ENCODE data around the gene EXO1.
"Not testable (repeated sequence)": the region's sequence is repeated elsewhere in the genome, so short reads cannot be mapped to it uniquely, and the experiment has no call there.

Gene EXO1

GRCh38 chr1:241836941-241837340 lies 11.1 kb upstream of the EXO1 start:
- no peak for DNase-seq (ENCODE audit: low read depth)

DNA sequence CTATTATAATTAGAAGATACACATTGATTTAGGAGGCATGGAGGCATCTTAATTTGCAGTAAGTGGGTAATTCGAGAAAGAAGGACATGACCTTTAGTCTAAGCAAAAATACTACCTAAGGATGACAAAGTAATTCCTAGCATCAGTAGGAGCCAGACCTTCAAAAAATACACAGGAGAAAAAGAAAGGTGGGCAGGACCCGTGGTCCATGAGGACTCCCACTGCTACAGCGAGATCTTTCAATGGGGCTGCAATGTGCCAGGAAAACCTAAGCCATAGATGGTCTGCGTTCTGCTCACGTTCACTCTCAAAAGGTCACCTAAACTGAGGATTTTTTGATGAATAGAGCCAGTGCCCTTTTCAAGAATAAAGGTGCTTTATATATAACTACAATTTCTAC lies 10.6 kb upstream of the EXO1 start:
- no peak for DNase-seq (ENCODE audit: low read depth)

DNA sequence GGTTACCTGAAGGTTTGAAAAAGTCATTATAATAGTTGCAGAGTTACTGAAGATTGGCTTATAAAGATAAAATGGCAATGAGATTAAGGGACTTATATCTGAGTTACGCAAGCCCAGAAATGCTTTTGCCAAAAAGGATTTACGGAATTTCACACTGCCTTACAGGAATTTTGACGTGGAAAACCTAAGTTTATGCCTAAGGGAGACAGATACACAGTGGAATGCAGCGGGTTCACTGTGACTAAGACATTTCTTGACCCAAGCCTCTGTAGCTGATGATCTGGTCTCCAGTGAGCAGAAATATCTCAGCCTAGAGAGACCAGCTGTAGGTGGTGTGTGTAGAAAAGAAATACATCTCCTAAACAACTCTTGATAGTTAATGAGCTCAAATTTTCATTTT lies 10.1 kb upstream of the EXO1 start:
- no peak for DNase-seq (ENCODE audit: low read depth)

GRCh38 chr1:241838897-241839296 lies 9.1 kb upstream of the EXO1 start:
- no peak for DNase-seq (ENCODE audit: low read depth)

DNA sequence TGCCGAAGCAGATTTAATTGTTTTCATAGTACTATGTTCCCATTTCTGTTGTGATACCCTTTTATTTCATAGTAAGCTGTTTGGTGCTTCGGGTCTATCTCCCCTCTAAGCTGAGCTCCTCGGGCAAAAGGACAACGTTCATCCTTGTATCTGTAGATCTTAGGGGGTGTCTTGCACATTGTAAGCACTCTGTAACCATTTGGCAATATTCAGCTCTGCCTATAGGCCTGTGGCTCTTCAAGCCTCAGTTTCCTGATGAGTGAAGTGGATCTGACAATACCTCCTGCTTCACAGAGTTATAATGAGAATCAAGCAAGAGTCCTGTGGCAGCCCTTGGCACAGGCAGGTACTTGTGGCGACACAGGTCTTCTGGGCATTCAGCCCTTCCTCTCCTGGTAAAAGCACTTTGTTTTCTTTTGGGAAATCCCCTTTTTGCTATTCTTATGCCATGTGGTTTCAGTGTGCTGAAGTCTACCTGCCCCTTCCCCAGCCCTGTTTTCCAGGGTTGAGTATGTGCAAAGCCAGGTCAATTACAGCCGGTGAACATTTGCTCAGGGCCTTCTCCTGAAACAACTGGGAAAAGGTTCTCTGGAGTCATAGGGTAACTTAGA lies 8.5 kb upstream of the EXO1 start:
- no peak for DNase-seq (ENCODE audit: low read depth)

- DNase-seq (ENCODE audit: low read depth) = no peak
These were observed 7.8 kb upstream of the EXO1 start for GRCh38 chr1:241840164-241840563.

- DNase-seq (ENCODE audit: low read depth) = no peak
These were observed 6.3 kb upstream of the EXO1 start for GRCh38 chr1:241841691-241842090.

DNA sequence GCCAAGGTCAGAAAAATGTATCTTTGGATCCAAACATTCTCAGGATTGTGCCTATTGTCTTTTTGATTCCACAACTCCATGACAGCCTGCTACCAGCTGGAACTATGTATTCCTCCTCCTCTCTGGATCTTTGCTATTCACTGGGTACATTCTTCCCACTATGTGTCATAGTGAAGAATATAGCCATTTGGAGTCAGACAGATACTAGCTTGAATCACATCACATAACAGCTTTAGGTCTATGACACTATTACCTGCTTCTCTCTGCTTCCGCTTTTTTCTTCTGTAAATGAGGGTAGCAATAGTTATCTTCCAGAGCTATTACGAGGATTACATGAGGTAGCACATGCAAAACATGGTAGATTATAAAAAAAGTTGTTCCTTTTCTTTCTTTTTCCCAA lies 5.4 kb upstream of the EXO1 start:
- no peak for DNase-seq (ENCODE audit: low read depth)

DNA sequence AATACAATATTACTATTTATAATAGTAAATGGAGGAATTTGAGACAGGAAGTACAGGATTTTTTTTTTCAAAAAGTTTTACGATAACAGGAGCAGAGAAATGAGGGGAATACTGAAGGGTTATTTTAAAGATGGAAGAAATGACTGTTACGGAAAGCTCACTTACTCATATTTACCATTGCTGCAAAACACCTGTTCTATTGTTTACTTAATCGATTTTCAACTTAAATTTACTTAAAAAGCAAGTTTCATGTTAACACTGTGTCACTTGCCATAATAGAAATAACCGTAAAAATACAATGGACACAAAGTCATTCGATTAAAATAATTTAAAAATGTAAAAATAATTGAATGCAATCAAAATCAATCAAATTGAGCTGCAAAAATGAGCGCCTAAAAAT lies 3.4 kb upstream of the EXO1 start:
- DNase-seq (ENCODE audit: low read depth) = no peak

DNA sequence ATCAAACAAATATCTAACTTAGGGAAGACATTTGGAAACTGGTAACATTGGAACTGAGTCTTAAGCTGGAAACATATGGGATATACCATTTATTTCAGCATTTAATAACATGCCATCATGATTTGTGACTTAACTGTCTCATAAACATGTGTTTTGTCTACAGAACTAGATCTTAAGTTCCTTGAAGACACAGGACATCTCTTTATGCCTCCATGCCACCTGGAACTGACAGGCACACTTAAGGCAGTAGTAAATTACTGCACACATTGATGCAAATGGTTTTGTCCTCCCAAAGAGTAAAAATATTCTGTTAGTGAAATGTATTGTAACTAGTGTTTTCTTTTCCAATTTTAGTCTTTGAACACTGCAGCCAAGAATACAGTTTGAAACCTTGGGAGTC lies 1.6 kb upstream of the EXO1 start:
- no peak for DNase-seq (ENCODE audit: low read depth)

- no peak for DNase-seq (ENCODE audit: low read depth)
These were observed 1.0 kb upstream of the EXO1 start for GRCh38 chr1:241846862-241847539.

DNA sequence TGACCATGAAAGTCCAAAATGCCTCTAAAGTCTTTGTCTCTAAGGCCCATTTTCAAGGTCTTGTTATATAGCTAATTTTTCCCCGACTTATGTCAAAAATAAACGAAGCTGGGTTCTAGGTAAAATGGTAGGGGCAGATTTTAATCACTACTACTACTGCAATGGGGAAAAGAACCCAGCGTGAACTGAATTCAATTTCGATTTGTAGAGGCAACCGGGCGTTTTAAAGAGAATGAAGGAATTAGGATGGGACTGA lies 536 bp upstream of the EXO1 start:
- no peak for DNase-seq (ENCODE audit: low read depth)

- DNase-seq (ENCODE audit: low read depth) = no peak
These were observed 811 bp downstream of the EXO1 start for GRCh38 chr1:241848686-241849344.

DNA sequence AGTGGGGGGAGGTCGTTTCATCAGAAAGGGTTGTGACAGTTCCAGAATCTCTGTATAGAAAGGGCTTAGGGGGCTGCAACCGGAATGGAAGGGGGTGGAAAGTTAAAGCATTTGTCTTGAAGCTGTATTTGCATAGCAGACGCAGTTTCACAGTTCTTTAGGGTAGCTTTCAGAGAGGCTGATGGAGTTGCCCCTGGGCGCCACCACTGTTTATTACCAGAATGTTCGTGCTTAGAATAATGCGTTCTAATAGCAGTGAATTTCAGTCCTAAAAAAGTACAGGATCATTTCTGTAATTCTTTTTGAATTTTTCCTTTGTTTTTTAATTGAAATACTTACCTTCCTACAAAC lies 1.3 kb downstream of the EXO1 start:
- no peak for DNase-seq (ENCODE audit: low read depth)

DNA sequence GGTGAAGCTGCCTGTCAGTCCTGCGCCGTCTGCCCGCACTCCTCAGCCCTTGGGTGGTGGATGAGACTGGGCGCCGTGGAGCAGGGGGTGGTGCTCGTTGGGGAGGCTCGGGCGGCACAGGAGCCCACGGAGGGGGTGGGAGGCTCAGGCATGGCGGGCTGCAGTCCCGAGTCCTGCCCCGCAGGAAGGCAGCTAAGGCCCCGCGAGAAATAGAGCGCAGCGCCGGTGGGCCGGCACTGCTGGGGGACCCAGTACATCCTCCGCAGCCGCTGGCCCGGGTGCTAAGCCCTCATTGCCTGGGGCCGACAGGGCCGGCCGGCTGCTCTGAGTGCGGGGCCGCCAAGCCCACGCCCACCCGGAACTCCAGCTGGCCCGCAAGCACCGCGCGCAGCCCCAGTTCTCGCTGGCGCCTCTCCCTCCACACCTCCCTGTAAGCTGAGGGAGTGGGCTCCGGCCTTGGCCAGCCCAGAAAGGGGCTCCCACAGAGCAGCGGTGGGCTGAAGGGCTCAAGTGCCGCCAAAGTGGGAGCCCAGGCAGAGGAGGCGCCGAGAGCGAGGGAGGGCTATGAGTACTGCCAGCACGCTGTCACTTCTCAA lies 7.6 kb downstream of the EXO1 start:
- DNase-seq (ENCODE audit: low read depth) = not testable (repeated sequence)

DNA sequence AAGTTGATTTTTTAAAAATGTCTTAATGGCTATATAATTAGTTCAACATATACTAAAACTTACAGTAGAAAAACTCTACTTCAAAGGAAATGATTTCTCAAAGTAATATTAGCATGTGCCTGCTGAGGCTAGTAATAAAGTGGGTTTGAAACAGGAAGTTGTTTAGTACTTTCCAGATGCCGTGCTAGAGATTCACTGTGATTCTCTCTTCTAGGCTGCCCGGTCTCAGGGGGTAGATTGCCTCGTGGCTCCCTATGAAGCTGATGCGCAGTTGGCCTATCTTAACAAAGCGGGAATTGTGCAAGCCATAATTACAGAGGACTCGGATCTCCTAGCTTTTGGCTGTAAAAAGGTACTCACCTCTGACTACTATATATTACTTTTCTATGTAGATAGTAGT lies 9.1 kb downstream of the EXO1 start:
- no peak for DNase-seq (ENCODE audit: low read depth)

DNA sequence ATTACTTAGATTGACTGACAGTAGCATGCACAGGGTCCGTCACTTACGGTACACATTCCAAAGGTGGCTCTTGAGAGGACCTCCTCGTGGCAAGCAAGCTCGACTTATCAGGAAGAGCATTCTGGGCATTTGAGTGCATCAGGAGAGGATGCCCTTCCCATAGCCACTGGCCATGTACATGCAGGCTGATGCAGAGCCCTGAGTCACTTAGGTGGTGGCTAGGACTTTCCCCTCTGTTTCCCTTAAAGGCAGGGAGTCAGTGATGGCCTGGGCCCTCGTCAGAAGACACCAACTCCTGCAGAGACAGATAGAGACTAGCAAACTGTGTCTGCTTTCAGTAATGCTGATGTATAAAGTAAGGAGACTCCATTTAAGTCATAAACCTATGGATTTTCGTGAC lies 12.9 kb downstream of the EXO1 start:
- no peak for DNase-seq (ENCODE audit: low read depth)

DNA sequence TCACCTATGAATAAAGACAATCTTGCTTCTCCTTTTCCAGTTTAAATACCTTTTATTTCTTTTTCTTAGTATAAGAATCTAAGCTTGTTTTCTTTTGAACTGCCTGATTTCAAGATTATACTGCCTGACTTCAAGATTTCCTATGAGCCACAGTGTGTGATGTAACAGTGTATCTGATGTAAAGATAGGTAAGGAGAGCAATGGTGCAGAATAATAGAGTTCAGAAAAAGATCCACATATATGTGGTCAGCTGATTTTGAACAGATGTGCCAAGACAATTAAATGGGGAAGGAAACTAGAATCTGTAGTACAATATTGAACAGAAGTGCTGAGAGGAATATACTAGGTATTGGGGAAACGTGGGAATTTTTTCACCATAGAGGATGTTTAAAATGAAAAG lies 21.0 kb downstream of the EXO1 start:
- DNase-seq (ENCODE audit: low read depth) = no peak

- DNase-seq (ENCODE audit: low read depth) = no peak
These were observed 22.3 kb downstream of the EXO1 start for GRCh38 chr1:241870336-241870735.

DNA sequence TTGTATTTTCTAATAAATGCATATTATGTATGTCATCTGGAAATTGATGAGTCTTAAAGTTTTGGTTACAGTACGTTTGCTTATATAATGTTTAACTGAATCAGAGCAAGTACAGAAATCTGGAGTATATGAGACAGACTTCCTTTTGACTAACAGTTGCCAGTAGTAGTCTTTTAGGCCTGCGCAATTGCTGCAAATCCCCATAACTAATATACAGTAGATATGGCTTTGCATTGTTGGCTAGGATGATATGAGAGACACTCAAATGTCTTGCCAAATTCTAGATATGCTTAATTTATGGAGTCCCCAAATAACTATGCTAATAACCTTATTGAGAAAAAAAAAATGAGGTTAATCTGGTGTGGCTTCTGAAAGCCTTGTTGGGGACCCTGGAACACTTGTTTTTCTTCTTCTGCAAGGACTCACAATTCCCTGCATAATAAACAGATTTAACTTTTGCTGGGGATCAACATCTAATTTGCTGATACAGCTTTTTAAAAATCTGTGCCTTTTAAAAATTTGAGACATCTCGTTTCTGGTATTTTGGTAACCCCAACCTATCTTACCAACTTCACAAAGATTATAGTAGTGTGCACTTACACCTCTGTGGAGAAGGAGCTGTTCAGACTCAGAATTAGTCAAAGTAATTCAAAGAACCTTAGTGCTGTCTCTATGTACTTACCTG lies 22.9 kb downstream of the EXO1 start:
- DNase-seq (ENCODE audit: low read depth) = no peak

- no peak for DNase-seq (ENCODE audit: low read depth)
These were observed 33.4 kb downstream of the EXO1 start for GRCh38 chr1:241881440-241881839.

DNA sequence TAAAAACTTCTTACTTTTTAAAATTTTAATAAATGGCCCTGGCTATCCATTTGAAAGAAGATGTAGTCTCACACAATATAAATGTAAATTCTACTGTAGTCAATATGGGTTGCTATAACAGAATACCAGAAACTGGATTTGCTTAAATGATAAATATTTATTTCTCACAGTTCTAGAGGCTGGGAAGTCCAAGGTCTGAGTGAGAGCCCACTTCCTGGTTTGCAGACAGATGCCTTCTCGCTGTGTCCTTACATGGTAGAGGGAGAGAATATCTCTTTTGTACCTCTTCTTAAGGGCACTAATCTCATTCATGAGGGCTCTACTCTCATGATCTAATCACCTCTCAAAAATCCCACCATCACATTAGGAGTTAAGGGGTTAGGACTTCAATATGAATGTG lies 35.2 kb downstream of the EXO1 start:
- no peak for DNase-seq (ENCODE audit: low read depth)

GRCh38 chr1:241888232-241888631 lies 40.2 kb downstream of the EXO1 start:
- no peak for DNase-seq (ENCODE audit: low read depth)

Measured in stimulated activated CD8-positive, alpha-beta memory T cell treated with anti-CD3 and anti-CD28 coated beads, Interleukin-15, amount 100 ng/mL, for 24 hours (primary cell).